ENCODE measurements around the gene ZP4.
"Not testable (repeated sequence)": the region's sequence is repeated elsewhere in the genome, so short reads cannot be mapped to it uniquely, and the experiment has no call there.

The ZP4 gene

GRCh38 chr1:237875291-237875690 lies 15.4 kb downstream of the ZP4 start:
- no peak for DNase-seq

GRCh38 chr1:237873487-237874211 lies 17.1 kb downstream of the ZP4 start:
- no peak for DNase-seq

- no peak for DNase-seq
These were observed 21.7 kb downstream of the ZP4 start for GRCh38 chr1:237868817-237869600.

GRCh38 chr1:237867380-237867888 lies 23.3 kb downstream of the ZP4 start:
- no peak for DNase-seq

GRCh38 chr1:237864338-237865244 lies 26.1 kb downstream of the ZP4 start:
- peak; percentile 77 for DNase-seq

GRCh38 chr1:237863234-237863633 lies 27.5 kb downstream of the ZP4 start:
- no peak for DNase-seq

GRCh38 chr1:237861944-237862343 lies 28.8 kb downstream of the ZP4 start:
- DNase-seq = no peak

GRCh38 chr1:237858992-237859391 lies 31.7 kb downstream of the ZP4 start:
- DNase-seq = no peak

- DNase-seq = no peak
These were observed 33.3 kb downstream of the ZP4 start for GRCh38 chr1:237857455-237857854.

GRCh38 chr1:237852342-237852741 lies 38.4 kb downstream of the ZP4 start:
- no peak for DNase-seq

- DNase-seq = peak; percentile 36
These were observed 39.4 kb downstream of the ZP4 start for GRCh38 chr1:237851210-237851845.

GRCh38 chr1:237843516-237843915 lies 47.2 kb downstream of the ZP4 start:
- DNase-seq = not testable (repeated sequence)

GRCh38 chr1:237841485-237841884 lies 49.2 kb downstream of the ZP4 start:
- DNase-seq = no peak

- DNase-seq = no peak
These were observed 51.7 kb downstream of the ZP4 start for GRCh38 chr1:237838904-237839534.

GRCh38 chr1:237838320-237838719 lies 52.4 kb downstream of the ZP4 start:
- DNase-seq = no peak

- DNase-seq = peak; percentile 29
These were observed 56.3 kb downstream of the ZP4 start for GRCh38 chr1:237834461-237834860.

GRCh38 chr1:237834048-237834447 lies 56.7 kb downstream of the ZP4 start:
- DNase-seq = no peak

GRCh38 chr1:237832858-237833257 lies 57.9 kb downstream of the ZP4 start:
- no peak for DNase-seq
